UCSD-AML1 (cell line): ENCODE results near the gene RCOR3.
A peak's percentile ranks its signal among the peaks of the same experiment; 100 is the strongest.

Experiments
- DNase-seq: peaks from one replicate; lab custom pipeline; 2025; ENCODE audit not compliant: unreplicated experiment; lab: John Stamatoyannopoulos, UW

Gene RCOR3

DNA sequence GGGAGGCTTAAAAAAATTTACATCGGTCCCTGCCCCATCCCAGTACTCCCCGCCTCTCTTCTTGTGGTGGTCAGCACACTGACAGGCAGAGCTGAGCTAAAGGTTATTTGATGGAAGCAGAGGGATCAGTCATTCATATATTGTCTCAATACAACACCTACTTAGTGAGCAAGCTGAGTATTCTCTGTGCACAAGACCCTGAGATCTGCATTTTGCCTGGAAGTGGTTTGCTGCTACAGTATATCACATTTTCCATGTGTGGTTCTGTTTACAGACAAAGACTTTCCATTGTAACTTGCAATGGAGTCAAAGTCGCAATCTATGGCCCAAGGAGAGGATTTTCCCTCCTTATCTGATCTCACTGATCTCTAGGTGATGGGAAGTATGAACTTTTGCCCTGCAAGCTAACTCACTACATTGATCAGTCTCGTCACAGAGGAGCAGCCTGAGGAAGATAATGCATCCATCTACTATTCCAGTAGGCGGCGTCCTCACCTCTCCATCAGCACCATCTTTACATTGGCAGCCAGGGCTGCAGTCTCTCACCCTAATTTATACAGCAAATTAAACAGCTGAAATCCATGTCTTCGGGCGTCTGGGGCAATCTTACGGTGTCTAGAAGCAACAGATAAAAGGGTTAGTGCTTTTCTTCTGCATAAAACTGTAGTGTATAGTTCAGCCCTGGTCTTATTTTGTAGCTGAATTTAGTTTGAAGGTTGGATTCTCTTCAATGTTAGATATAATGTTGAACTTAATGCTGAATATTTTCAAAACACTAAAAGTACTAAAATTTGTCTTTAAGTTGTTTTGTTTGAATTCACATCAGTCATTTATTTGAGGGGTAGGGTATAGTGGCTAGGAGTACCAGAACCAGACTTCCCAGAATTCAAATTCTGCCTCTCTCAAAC is 64.2 kb downstream of the RCOR3 start:
- peak; percentile 38 for DNase-seq

DNA sequence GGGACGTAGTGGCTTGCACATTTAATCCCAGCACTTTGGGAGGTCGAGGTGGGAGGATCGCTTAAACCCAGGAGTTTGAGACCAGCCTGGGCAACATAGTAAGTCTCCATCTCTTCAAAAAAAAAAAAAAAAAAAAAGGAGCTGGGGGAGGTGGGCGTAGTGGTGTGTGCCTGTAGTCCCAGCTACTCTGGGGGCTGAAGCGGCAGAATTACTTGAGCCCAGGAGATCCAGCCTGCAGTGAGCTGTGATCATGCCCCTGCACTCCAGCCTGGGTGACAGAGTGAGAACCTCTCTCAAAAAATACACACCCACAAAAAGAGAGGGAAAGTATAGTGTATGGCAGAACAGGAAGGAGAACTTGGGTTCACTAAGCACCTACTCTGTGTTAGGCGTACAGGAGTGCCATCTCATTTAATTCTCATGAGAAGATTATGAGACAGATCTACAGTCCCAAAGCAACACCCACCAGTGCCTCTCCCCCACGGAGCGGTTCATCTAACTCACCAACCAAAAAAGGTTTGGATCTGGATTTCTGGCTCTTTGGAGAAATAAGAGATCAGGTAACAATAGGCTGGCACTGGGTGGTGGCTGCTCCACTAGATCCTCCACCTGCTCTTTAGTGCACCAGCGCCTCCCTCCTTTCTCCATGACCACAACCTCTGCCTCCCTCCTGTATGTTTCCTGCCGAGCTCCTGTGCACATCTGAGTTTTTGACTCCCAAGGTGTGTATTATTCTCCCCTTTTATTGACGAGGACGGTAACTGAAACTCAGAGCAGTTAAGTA is 66.0 kb downstream of the RCOR3 start:
- no peak for DNase-seq

DNA sequence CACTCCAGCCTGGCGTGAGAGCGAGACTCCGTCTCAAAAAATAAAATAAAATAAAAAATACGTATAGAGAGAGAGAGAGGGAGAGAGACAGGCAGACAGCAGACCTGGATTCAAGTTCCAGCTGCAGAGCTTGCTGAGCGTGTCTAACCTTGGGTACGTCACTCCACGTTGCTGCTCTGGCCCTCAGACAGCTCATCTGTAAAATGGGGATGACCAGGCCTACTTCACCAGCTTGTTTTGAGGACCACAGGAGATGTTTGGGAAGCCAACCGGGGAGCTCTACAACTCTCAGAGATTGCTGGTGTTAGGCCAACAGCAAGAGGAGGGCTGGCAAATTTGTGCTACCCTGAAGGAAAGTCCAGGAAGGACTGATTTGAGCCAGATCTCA is 67.0 kb downstream of the RCOR3 start:
- DNase-seq, result no peak

DNA sequence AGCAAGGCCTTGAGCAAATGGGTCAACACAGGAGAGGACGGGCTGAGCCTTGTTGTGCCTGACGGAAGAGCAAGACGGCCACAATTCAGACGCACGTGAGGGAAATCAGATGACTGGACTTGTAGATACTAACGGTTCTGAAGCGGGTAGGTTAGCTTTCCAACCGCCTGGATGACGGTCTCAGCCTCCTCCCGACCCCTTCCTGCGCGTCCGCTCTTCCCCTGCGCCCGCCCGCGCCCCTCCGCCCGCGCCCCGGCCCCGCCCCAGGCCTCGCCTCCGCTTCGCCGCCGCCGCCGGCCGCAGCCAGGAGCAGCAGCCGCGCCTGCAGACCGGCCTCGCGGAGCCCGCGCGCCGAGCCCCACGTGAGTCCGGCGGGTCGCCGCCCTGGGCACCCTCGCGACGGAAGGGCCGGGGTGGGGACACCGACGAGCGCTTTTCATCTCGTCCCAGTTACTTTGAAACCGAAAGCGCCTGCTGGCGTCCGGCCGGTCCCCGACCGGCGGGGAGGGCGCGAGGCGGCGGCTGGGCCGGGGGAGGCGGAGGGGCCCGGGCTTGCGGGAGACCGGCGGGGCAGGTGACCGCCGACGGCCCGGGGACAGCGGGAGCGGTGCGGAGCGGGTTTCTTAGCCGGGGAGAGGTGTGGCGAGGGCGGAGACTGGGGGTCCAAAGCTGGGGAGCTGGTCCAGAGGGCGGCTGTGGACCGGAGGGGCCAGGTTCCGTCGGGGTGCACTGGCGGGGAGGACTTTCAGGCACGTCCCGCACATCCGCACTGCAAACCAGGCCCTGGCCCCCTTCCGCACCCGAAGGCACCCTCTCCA is 67.6 kb downstream of the RCOR3 start, which contains the start of gene TRAF5:
TSS of gene TRAF5 (plus strand) at position 306 of the 818 bp plus-strand sequence. CDS start 26,407 bp downstream, outside the sequence.
- peak; percentile 51 for DNase-seq

DNA sequence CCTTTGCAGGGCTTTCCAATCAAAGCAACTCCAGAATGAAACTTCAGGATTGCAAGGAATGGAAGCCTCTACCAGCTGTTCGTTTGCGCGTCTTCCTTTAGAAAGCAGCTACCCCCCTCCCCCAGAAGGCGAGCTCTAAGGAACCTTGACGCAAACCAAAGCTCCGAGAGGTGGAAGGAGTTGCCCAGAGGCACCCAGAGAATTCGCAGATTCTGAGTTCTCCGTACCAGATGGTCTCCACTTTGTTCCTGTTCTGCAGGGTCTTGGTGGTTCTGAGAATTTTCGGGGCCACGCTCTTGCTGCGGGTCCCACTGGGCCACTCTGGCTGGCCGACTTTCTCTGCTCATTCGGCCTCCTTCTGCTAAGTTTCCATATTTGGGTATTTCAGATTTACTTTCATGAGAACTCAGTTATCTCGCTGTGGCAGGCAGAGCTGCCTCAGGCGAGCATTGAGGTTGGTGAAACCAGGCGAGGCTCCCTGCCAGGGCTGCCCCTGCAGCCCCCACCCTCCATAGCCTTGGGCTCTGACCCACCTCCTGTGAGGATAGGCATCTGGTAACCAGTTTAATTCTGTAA is 68.3 kb downstream of the RCOR3 start:
- DNase-seq, result no peak

DNA sequence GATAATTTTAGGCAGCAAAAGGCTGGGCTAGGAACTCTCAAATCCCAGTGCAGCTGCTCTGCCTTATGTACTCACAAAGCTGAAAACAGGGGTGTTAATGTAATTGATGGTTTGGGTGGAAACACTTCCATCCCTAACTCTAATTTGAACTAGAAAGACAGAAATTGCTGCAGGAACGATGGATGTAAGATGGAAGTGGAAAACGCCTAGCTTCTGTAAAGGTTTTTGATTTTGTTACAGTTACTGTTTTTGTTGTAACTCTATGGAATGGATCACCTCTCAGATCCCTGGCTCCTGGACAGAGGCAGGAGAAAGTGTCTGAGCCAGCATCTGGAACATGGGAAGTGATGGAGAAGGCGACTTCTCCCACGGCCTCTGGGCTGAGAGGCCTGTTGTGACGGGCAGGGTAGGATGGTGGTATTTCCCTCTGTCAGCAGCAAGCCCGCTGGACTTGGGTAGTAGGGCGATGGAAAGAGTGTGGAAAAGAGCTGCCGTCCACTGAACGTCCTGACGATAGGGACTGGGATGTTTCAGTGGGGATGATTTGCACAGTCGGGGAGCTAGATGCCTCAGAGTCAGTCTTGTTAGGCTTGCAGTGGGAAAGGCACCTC is 69.0 kb downstream of the RCOR3 start:
- no peak for DNase-seq

DNA sequence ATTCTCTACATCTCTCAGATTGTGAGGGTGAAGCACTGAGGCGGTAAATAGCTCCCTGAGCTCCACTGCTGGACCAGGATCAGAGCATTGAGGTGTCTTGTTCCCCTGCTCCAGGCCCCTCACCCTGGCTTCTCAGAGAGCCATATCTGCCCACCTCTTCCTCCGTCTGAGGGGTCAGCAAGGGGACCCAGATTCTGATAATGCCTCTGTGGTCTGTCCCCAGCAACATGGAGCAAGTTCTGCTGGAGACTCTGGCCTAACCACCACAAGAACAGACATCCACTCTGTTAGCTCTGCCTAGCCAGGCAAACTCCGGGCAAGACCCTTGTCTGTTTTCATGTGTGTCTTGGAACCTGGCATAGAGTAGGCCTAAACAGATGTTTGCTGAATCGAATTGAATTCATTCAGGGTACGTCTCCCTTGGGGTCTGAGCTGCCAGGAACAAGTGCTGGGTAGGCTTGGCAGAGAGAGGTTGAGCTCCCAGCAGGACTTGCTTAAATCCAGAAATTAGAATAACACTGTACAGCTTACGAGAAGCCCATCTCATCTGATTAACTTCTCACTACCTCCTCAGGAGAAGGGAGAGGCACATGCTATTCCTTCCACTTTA is 69.8 kb downstream of the RCOR3 start:
- no peak for DNase-seq

DNA sequence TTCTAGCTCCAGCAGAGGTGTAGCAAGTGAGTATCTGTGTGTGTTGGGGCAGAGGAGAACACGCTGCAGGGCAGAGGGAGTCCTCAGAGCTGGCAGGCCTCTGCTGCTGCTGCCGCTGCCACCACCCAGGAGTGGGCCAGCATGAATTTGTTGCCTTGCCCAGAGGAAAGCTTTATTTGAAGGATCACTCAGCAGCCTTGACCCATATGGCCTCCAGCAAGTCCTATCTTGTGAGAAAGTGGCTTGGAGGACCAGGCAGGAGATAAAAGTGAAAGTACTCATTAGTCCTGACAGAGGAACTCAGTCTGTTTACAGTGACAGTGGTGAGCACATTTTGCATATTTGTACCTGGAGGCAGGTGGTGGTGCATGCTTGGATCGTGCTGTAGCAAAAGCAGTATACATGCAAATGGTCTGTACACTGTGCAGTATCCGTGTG is 70.6 kb downstream of the RCOR3 start:
- DNase-seq, result no peak

DNA sequence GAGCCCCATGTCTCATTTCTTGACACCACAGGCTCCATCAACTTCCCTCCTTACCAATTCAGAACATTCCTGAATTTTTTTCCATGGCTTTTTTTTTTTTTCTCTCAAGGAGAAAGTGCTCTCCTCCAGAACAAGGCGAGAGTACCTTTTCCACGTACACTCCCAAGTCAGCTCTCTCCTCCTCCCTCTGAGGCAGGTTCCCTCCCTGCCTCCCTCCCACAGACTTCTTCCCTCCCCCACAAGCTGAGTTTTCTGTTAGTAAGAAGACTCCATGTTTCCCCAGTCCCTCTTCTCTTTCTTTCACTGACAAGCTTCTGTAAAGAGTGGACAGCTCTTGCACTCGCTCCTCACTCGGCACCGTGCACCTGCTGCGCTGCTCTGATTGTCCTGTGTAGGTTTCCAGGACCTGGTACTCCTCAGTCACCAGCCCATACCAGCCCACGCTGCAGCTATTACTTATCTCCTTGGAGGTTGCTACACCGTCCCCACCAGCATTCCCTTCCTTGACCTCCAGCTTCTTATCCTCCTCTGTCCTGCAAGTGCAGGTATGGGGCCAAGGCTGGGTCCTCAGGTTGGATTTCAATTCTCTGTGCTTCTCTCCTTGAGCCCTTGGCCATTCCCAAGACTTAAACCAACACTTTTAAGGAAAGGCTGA is 71.2 kb downstream of the RCOR3 start:
- DNase-seq, result no peak

DNA sequence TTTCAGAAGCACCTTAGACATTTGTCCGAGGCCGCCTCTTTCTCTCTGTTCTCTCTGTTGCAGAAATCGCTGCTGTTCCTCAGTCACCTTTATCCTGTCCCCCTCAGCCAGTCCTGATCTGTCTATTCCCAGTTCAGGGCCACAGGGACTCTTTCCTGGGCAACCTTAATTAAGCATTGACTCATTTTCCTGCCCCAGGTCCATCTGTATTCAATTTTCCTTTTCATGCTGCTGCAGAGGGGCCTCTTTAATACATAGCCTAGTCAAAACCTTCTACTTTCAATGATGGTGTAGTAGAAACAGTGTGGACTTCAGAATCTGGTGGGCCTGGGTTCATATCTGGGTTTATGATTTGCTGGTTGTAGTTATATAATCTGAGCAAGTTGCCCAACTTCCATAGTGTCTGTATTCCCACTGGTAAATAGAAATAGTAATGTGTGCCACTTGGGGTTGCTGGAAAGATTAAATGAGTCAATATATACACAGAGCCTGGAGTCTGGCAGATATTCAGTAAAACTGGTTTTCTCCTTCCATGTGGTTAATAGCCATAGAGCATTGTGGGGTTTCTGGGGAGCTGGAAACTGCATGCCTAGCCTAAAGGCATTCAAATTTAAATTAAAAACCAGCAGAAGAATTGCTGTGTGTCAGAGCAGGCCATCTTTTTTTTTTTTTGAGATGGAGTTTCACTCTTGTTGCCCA is 72.0 kb downstream of the RCOR3 start:
- no peak for DNase-seq

DNA sequence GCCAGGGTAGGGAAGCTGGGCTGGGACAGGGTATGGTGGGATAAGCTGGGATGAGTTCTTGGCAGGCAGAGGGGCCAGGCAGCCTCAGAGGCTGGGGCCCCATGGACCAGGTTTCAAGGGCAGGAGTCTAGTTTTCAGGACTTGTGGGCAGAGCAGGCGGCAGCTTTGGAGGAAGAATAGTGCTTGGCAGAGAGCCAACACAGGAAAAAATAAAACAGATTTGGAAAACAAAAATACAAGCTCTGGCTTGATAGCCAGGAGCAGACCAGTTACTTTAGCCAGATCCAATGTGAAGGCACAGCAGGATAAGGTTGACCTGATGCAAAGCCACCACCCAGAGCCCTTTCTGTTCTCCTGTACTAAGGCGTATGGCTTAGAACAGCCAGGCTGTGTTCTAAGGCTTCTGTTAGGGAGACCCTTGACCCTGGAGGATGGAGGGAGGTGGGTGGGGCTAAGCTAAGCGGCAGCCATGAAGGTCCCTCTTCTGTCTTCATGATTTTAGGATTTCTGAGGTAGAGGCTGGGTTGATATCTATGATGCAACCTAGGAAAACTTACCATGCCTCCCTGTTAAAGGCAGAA is 73.0 kb downstream of the RCOR3 start:
- DNase-seq, result no peak

DNA sequence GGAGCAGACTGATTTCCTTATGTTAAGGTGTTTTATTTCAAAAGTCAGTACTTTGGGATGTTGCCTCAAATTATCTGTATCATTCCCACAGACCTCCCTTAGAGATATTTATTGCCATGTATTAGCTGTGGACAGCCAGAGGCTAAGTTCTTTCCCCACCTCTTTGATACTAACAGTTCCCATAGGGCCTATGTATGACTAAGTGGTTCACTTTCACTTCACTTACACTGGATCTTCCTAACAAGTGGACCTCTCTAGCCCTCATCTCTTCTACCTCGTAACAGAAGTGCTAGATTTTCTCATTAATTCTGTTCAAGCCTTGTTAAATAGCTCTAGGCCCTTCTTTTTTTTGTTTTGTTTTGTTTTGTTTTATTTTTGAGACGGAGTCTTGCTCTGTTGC is 73.7 kb downstream of the RCOR3 start:
- DNase-seq, result no peak

DNA sequence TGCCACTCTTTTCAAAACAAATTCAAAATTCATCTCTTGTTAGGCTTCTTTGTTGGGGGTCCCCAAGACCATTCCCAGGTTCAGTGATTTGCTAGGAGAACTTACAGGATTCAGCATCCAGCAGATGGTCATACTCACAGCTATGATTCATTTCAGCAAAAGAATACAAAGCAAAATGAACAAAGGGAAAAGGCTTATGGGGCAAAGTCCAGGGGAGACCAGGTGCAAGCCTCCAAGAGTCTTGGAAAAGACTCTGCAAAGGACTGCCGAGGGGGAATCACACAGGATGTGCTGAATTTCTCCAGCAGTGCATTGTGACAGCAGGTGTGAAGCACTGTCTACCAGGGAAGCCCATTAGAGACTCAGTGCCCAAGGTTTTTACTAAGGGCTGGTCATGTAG is 74.7 kb downstream of the RCOR3 start:
- no peak for DNase-seq

DNA sequence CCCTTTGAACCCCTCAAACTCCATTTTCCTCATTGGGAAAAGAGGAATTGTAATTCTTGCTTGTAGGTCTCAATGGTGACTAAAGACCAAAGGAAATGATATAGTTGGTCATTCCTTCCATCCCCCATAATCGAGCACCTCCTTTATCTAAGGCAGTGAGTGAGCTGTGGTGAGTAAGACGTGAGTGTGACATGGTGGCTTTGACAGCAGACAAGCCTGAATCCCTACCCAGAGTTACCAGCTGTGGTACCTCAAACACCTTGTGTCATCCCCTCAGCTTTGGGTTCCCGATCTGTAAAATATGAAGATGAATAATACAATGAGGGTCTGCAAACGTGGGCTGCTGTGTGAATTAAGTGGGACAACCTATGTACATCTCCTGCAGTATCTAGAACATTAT is 75.8 kb downstream of the RCOR3 start:
- no peak for DNase-seq

DNA sequence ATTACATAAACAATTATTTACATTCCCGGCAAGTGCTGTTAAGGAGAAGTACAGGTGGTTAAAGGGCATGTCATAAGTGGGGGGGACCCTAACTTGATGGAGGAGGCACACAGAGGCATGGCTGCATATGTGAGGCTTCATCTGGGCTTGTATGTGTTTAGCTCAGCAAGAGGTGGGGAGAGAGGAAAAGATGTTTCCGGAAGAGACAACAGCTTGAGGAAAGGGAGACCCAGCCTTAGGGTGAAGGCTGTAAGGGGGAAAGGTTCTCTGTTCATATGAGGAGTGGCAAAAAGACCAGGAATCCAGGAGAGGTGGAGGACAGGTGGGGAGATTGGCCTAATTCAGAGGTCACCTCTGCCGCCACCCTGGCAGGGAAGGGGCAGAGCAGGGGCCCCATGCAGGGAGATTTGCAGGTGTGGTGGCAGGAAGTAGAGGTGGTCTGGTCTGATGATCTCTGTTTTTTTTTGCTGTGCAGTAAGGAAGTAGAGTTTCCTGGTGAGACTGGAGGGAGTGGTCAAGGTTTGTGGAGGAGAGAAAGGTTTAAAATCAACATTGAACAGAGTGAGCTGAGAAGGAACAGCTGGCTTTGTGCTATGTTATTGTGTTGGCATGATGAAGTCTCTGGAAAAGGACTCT is 76.5 kb downstream of the RCOR3 start:
- DNase-seq, result no peak

DNA sequence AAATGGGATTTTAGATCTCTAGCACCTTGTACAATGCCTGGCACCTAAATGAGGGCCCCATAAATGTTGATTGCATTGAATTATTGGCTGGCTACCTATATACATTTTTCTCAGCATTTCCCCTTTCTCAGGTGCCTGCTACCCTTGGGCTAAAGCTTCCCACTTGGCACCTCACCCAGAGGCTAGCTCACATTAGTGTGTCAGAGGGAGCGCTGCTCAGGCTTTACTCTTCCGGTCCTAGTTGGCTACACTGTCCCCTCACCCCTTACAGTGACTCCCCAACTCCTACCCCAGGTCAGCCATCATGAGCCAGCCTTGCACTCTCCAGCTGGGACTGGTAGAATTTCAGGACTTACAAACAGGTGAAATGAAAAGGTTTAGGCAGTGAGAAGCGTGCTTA is 77.0 kb downstream of the RCOR3 start:
- no peak for DNase-seq

DNA sequence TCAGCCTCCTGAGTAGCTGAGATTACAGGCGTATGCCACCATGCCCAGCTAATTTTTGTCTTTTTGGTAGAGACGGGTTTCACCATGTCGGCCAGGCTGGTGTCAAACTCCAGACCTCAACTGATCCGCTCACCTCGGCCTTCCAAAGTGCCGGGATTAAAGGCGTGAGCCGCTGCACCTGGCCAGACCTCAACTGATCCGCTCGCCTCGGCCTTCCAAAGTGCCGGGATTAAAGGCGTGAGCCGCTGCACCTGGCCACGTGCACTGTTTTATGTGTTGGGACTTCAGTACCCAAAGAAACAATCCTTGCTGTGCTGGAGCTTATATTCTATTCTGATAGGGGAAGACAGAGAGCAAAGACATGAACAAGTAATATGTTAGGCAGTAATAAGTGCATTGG is 77.6 kb downstream of the RCOR3 start:
- DNase-seq, result no peak
